ENCODE results near the gene RPIA. TPM values are rescaled to one million over a fixed set of nuclear protein-coding genes. Genes with fewer than 3 reads are reported as not detected.

The RPIA gene
- total and polyA plus RNA-seq, 9 of the 15 experiments (the other 6 are each of a cell fraction or from before 2014, with no cell fraction given), result 7.8 to 41.2 (median 25.8) TPM

GRCh38 chr2:88651646-88652045 lies 39.8 kb upstream of the RPIA start (continued):
- TF ChIP-seq ZNF449 (CRISPR knock-in tag; IDR thresholded peaks at IDR 0.05) (no peak), MAFK (IDR thresholded peaks at IDR 0.05; ENCODE audit: low read length) (no peak), PHB (CRISPR knock-in tag; IDR thresholded peaks at IDR 0.05) (no peak), SAP30 (IDR thresholded peaks at IDR 0.05; ENCODE audit: borderline replicate concordance, insufficient read depth, low read depth, low read length, poor library complexity, severe bottlenecking) (no peak), GTF2E2 (tag; IDR thresholded peaks at IDR 0.05) (no peak), RBM34 (IDR thresholded peaks at IDR 0.05; ENCODE audit: borderline replicate concordance, insufficient read depth, low read length) (no peak)

GRCh38 chr2:88654714-88655113 lies 36.8 kb upstream of the RPIA start:
- ATAC-seq (no peak), FAIRE-seq (no peak), DNase-seq (ENCODE audit: extremely low read depth in 1 of 4, low spot score in 3 of 4) (no peak)
- H3K4me3 ChIP-seq, result no peak overlapping the region
- ChIA-PET POLR2A (interaction anchor here (1.2 to 1.4 kb wide), 2 partner anchors 9 kb away, joined by 3 to 4 read pairs; no protein-coding TSS in a partner anchor), CTCF (ENCODE audit: low intra/inter-chr PET ratio) (no interaction called here)
- no peaks in the 10 kb centered on the region for H3K79me2 ChIP-seq (ENCODE audit: control insufficient read depth, insufficient read depth, low read length)
- 19% methylated on average over 2 of the region's 2 CpGs for WGBS (ENCODE audit: insufficient coverage, low coverage, missing lambda C conversion rate)
- no peaks in the 10 kb centered on the region for H3K27me3 ChIP-seq (ENCODE audit: control insufficient read depth in 2 of 2, insufficient read depth in 2 of 2, low read length in 2 of 2)
- no peaks in the 10 kb centered on the region for H3K36me3 ChIP-seq (ENCODE audit: control insufficient read depth, insufficient read depth, low read length)
- H2AFZ ChIP-seq (ENCODE audit: low read depth, low read length), result peak overlapping the region; percentile 19; the same call in 1 of the 2 replicates
- in situ Hi-C loops (cut with MboI), result no loop called here
- no TSS peak for BruUV-seq (replicated peaks)
- H3K4me2 ChIP-seq (ENCODE audit: insufficient read depth, low read length), result no peak overlapping the region
- H3K9me3 ChIP-seq (replicated peaks; ENCODE audit: control insufficient read depth, insufficient read depth, low read depth, low read length), result no peaks in the 10 kb centered on the region
- no peak overlapping the region for H3K27ac ChIP-seq (ENCODE audit: extremely low read depth, low read depth, low read length)
- intact Hi-C loops (cut with micrococcal nuclease), result no loop called here
- peaks cover 3 to 23% of the 10 kb centered on the region in 2 experiments; a peak in 3 of 5 replicates for H3K4me1 ChIP-seq (replicated peaks in 1 of 2; ENCODE audit: control insufficient read depth in 2 of 2, insufficient read depth in 2 of 2, low read length in 2 of 2)
- H4K20me1 ChIP-seq (replicated peaks; ENCODE audit: control insufficient read depth, insufficient read depth, low read length), result no peaks in the 10 kb centered on the region
- H3K9me1 ChIP-seq (ENCODE audit: control insufficient read depth, insufficient read depth, low read length), result no peaks in the 10 kb centered on the region
- H3K9ac ChIP-seq (ENCODE audit: insufficient read depth in 1 of 2, low read depth in 2 of 2, low read length in 2 of 2), result no peak overlapping the region
- TF ChIP-seq TSHZ1 (CRISPR knock-in tag; IDR thresholded peaks at IDR 0.05) (no peak), GABPA (tag; conservative IDR thresholded peaks at IDR 0.05; ENCODE audit: low read depth) (no peak), ATF7 (IDR thresholded peaks at IDR 0.05) (0 out of 2 replicates have a peak, but pooled peaks have one; percentile 31), ZMIZ1 (IDR thresholded peaks at IDR 0.05; ENCODE audit: low read depth in 2 of 2, low read length in 2 of 2) (no peak), JUND (IDR thresholded peaks at IDR 0.05; ENCODE audit: borderline replicate concordance, low read depth, low read length) (peak; percentile 18; the same call in 1 of the 2 replicates), JUND (tag; IDR thresholded peaks at IDR 0.05; ENCODE audit: borderline replicate concordance, low read depth, low read length) (no peak), CREM (IDR thresholded peaks at IDR 0.05; ENCODE audit: low read depth) (no peak)
